ENCODE results near the gene DUSP19. TPM values are rescaled to one million over a fixed set of nuclear protein-coding genes. Genes with fewer than 3 reads are reported as not detected.

The DUSP19 gene
- total and polyA plus RNA-seq, 2 of the 13 experiments (the other 11 are each of a cell fraction or from before 2014, with no cell fraction given), result 1.3 to 1.9 TPM

DNA sequence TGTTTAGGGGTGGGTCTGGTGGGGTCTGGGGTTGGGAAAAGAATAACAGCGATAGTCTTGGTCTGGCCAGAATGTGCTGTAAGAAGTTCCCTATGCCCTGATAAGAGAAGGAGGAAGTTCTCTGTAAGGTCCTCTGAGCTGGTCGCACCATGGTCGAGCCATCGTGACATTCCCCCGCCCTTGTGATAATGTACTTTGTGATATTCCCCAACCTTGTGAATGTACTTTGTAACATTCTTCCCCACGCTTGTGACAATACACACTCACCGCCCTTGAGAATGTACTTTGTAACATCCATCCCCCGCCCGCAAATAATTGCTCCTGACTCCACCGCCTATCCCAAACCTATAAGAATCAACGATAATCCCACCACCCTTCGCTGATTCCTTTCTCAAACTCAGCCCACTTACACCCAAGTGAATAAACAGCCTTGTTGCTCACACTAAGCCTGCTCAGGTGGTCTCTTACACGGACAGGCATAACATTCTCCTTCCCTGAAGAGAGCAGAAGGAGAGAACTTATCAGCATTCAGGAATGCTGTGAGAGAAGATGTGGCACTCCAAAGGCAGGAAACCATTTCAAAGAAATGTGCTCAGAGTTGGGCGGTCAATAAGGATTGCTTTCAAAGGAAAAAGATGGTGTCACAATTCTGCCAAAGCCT, 17.8 kb upstream of the DUSP19 start (continued):
- TF ChIP-seq ARID5B (CRISPR knock-in tag; IDR thresholded peaks at IDR 0.05) (peak; percentile 55), ZBTB20 (CRISPR knock-in tag; IDR thresholded peaks at IDR 0.05; ENCODE audit: borderline replicate concordance, low read depth) (0 out of 2 replicates have a peak, but pooled peaks have one; percentile 42), ZNF451 (CRISPR knock-in tag; IDR thresholded peaks at IDR 0.05) (no peak), ASH2L (IDR thresholded peaks at IDR 0.05; ENCODE audit: insufficient read length, low read depth, low read length) (peak; percentile 77), ZSCAN25 (CRISPR knock-in tag; IDR thresholded peaks at IDR 0.05) (no peak), HCFC1 (IDR thresholded peaks at IDR 0.05; ENCODE audit: low read depth, low read length) (no peak), GATAD2A (CRISPR knock-in tag; IDR thresholded peaks at IDR 0.05) (peak; percentile 51; the same call in 1 of the 2 replicates), ZNF350 (CRISPR knock-in tag; IDR thresholded peaks at IDR 0.05; ENCODE audit: borderline replicate concordance, low read depth) (peak; percentile 30; the same call in 1 of the 2 replicates), NFKBIZ (CRISPR knock-in tag; IDR thresholded peaks at IDR 0.05) (no peak), ZNF136 (CRISPR knock-in tag; IDR thresholded peaks at IDR 0.05; ENCODE audit: low read depth) (no peak), ZNF768 (CRISPR knock-in tag; IDR thresholded peaks at IDR 0.05) (no peak), ERF (CRISPR knock-in tag; IDR thresholded peaks at IDR 0.05) (peak; percentile 31; the same call in 1 of the 2 replicates), JUN (CRISPR knock-in tag; IDR thresholded peaks at IDR 0.05) (no peak), SOX6 (IDR thresholded peaks at IDR 0.05) (no peak), SOX6 (CRISPR knock-in tag; IDR thresholded peaks at IDR 0.05) (peak; percentile 84), HINFP (CRISPR knock-in tag; IDR thresholded peaks at IDR 0.05; ENCODE audit: low read depth) (peak; percentile 93), KMT2A (CRISPR knock-in tag; IDR thresholded peaks at IDR 0.05) (no peak; the same call in 1 of the 2 replicates), ZNF747 (CRISPR knock-in tag; IDR thresholded peaks at IDR 0.05; ENCODE audit: borderline replicate concordance) (no peak), EP300 (IDR thresholded peaks at IDR 0.05; ENCODE audit: low read depth in 2 of 2, low read length in 2 of 2) (0 out of 4 replicates have a peak, but pooled peaks of 1 of the 2 experiments have one; percentile 33), EP300 (CRISPR knock-in tag; IDR thresholded peaks at IDR 0.05; ENCODE audit: borderline replicate concordance) (no peak)
